NCI-H1105 treated with DMSO at 0.1 percent for 48 hours (cell line): ENCODE data around the gene CACNG1.

Source experiments
- DNase-seq: peaks from one replicate; lab custom pipeline; 2025; lab: John Stamatoyannopoulos, UW

The CACNG1 gene

GRCh38 chr17:67051837-67052236, 7.5 kb downstream of the CACNG1 start:
- no peak for DNase-seq

GRCh38 chr17:67052720-67053437, 8.5 kb downstream of the CACNG1 start:
- no peak for DNase-seq

GRCh38 chr17:67053438-67054000, 9.2 kb downstream of the CACNG1 start:
- DNase-seq = no peak

- DNase-seq = no peak
Observed at GRCh38 chr17:67054011-67054591, 9.7 kb downstream of the CACNG1 start.

- DNase-seq = no peak
Observed at GRCh38 chr17:67054608-67055007, 10.3 kb downstream of the CACNG1 start.

- no peak for DNase-seq
Observed at GRCh38 chr17:67055041-67055443, 10.7 kb downstream of the CACNG1 start.

- DNase-seq = no peak
Observed at GRCh38 chr17:67055811-67056745, 11.7 kb downstream of the CACNG1 start.

- DNase-seq = no peak
Observed at GRCh38 chr17:67056746-67057490, 12.6 kb downstream of the CACNG1 start.

GRCh38 chr17:67058036-67058435, 13.7 kb downstream of the CACNG1 start:
- no peak for DNase-seq

GRCh38 chr17:67059372-67059771, 15.0 kb downstream of the CACNG1 start:
- DNase-seq = no peak

- DNase-seq = no peak
Observed at GRCh38 chr17:67063141-67063540, 18.8 kb downstream of the CACNG1 start.

GRCh38 chr17:67066717-67067116, 22.4 kb downstream of the CACNG1 start:
- no peak for DNase-seq

GRCh38 chr17:67067571-67068482, 23.5 kb downstream of the CACNG1 start:
- DNase-seq = no peak

- peak; percentile 66 for DNase-seq
Observed at GRCh38 chr17:67068999-67069398, 24.6 kb downstream of the CACNG1 start.

- no peak for DNase-seq
Observed at GRCh38 chr17:67069603-67070136, 25.3 kb downstream of the CACNG1 start.

- no peak for DNase-seq
Observed at GRCh38 chr17:67071595-67071994, 27.2 kb downstream of the CACNG1 start.

GRCh38 chr17:67072885-67073284, 28.5 kb downstream of the CACNG1 start:
- no peak for DNase-seq

- no peak for DNase-seq
Observed at GRCh38 chr17:67074781-67075180, 30.4 kb downstream of the CACNG1 start.

- DNase-seq = no peak
Observed at GRCh38 chr17:67076290-67076689, 31.9 kb downstream of the CACNG1 start.

- no peak for DNase-seq
Observed at GRCh38 chr17:67078292-67078691, 33.9 kb downstream of the CACNG1 start.
